Measurements from ENCODE around the gene UBALD1. TPM values are rescaled to one million over a fixed set of nuclear protein-coding genes. Genes with fewer than 3 reads are reported as not detected.

Gene UBALD1
- total RNA-seq, 1 experiment from 2014 or later, result 24.6 TPM

DNA sequence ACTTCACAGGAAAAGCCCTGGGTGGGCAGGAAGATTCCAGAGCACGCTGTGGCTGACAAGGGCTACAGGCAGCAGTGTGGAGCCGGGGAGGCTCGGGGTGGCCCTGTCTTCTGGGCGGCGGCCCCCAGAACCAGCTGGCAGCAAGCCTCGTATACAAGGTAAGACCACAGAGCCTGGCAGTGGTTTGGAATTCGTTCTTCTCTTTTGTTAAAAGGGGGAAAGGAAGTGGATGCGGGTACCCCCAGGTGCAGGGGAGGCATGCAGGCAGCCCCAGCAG, 6.0 kb downstream of the UBALD1 start:
- Histone ChIP-seq H3K79me2 (ENCODE audit: low read length) (peaks cover 33% of the 10 kb centered on the region), H3K9me2 (replicated peaks; ENCODE audit: low read length) (no peaks in the 10 kb centered on the region), H4K20me1 (ENCODE audit: low read length) (peaks cover 11% of the 10 kb centered on the region), H3K27ac (ENCODE audit: low read length) (no peak overlapping the region), H2AFZ (ENCODE audit: low read length) (no peak overlapping the region), H3K4me2 (ENCODE audit: low read length) (no peak overlapping the region), H3K4me3 (ENCODE audit: low read length) (no peak overlapping the region), H3F3A (ENCODE audit: low read length, unreplicated experiment) (no peaks in the 10 kb centered on the region), H3K9ac (ENCODE audit: low read length) (no peak overlapping the region), H3K36me3 (ENCODE audit: low read depth, low read length) (no peaks in the 10 kb centered on the region; the same call in 1 of the 2 replicates), H3K9me3 (ENCODE audit: low read length) (no peaks in the 10 kb centered on the region), H3K4me1 (ENCODE audit: insufficient read depth, low read length) (peaks cover 15% of the 10 kb centered on the region), H3K27me3 (ENCODE audit: low read length) (no peaks in the 10 kb centered on the region)
- CTCF ChIA-PET, result no interaction called here
- ATAC-seq (no peak), DNase-seq (no peak)
- TF ChIP-seq EZH2 (IDR thresholded peaks at IDR 0.05; ENCODE audit: low read length, unreplicated experiment), result no peak
- no peak for TF ChIP-seq CTCF (conservative IDR thresholded peaks at IDR 0.05; ENCODE audit: low read depth, low read length)
- no peak for TF ChIP-seq EZH2phosphoT487 (IDR thresholded peaks at IDR 0.05; ENCODE audit: borderline replicate concordance, low read length)
- intact Hi-C loops (cut with micrococcal nuclease), result no loop called here
- no TSS peak for BruUV-seq (replicated peaks)
- POLR2A ChIA-PET (ENCODE audit: unreplicated experiment), result no interaction called here

DNA sequence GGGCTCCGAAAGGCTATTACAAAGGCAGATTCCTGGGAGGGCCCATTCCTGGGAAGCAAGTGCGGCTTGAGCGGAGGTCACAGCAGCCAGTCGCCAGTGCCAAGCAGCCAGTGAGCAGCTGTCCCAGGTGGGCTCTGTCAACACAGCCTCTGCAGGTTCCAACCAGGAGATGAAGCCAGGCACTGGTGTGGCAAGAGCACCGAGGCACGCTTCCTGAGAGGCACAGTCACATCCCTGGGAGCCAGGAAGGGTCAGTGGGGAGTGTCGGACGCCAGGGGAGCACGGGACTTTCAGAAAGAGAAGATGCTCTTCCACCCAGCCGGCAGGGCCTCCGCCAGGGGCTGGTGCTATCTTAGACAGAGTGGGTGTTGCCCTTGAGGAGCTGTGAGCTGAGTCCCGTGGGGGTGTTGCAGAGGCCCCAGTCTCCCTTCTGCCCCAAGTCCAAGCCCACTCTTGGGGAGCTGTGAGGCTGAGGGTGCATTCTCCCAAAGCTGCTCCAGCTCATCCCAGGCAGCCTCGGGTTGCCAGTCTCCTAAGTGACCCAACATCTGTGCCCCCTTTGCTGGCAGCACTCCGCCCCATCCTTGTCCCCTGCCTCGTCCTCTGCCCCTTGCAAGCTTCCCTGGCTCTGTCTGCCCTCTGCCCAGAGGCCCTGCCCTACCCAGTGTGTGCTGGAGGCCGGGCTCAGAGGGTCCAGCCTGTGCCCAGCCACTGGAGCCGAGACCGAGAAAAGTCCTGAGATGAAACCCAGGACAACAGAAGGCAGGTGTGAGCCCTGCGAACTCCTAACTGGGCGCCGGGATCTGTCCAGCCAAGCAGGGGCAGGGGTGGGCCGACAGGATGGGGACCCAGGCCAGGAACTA, 6.6 kb downstream of the UBALD1 start:
- Histone ChIP-seq H2AFZ (ENCODE audit: low read length) (no peak overlapping the region), H3K4me2 (ENCODE audit: low read length) (no peak overlapping the region), H3K27ac (ENCODE audit: low read length) (no peak overlapping the region), H3K4me3 (ENCODE audit: low read length) (no peak overlapping the region), H4K20me1 (ENCODE audit: low read length) (peaks cover 6% of the 10 kb centered on the region; the same call in 1 of the 2 replicates), H3K9ac (ENCODE audit: low read length) (no peak overlapping the region), H3K9me3 (ENCODE audit: low read length) (no peaks in the 10 kb centered on the region), H3K4me1 (ENCODE audit: insufficient read depth, low read length) (peaks cover 12% of the 10 kb centered on the region), H3K79me2 (ENCODE audit: low read length) (peaks cover 27% of the 10 kb centered on the region), H3K36me3 (ENCODE audit: low read depth, low read length) (no peaks in the 10 kb centered on the region; the same call in 1 of the 2 replicates), H3K9me2 (replicated peaks; ENCODE audit: low read length) (no peaks in the 10 kb centered on the region), H3K27me3 (ENCODE audit: low read length) (no peaks in the 10 kb centered on the region), H3F3A (ENCODE audit: low read length, unreplicated experiment) (no peaks in the 10 kb centered on the region)
- no peak for TF ChIP-seq EZH2phosphoT487 (IDR thresholded peaks at IDR 0.05; ENCODE audit: borderline replicate concordance, low read length)
- no peak for TF ChIP-seq EZH2 (IDR thresholded peaks at IDR 0.05; ENCODE audit: low read length, unreplicated experiment)
- TF ChIP-seq CTCF (conservative IDR thresholded peaks at IDR 0.05; ENCODE audit: low read depth, low read length), result no peak
- BruUV-seq (replicated peaks), result no TSS peak
- CTCF ChIA-PET, result interaction anchor here (0.6 kb wide), 1 partner anchor 91 kb away, joined by 3 read pairs; no protein-coding TSS in a partner anchor
- intact Hi-C loops (cut with micrococcal nuclease), result no loop called here
- ATAC-seq (no peak), DNase-seq (no peak)
- POLR2A ChIA-PET (ENCODE audit: unreplicated experiment), result no interaction called here

- no TSS peak for BruUV-seq (replicated peaks)
- peak; percentile 51 for DNase-seq
- Histone ChIP-seq H3K79me2 (ENCODE audit: low read length) (peaks cover 10% of the 10 kb centered on the region), H3K36me3 (ENCODE audit: low read depth, low read length) (no peaks in the 10 kb centered on the region; the same call in 1 of the 2 replicates), H3K9me2 (replicated peaks; ENCODE audit: low read length) (no peaks in the 10 kb centered on the region), H3K27me3 (ENCODE audit: low read length) (no peaks in the 10 kb centered on the region), H2AFZ (ENCODE audit: low read length) (no peak overlapping the region), H3K4me3 (ENCODE audit: low read length) (no peak overlapping the region), H3F3A (ENCODE audit: low read length, unreplicated experiment) (no peaks in the 10 kb centered on the region), H3K27ac (ENCODE audit: low read length) (no peak overlapping the region), H3K9me3 (ENCODE audit: low read length) (no peaks in the 10 kb centered on the region), H3K4me2 (ENCODE audit: low read length) (no peak overlapping the region), H4K20me1 (ENCODE audit: low read length) (no peaks in the 10 kb centered on the region), H3K4me1 (ENCODE audit: insufficient read depth, low read length) (0 out of 2 replicates have a peak, but pooled peaks cover 4% of the 10 kb centered on the region), H3K9ac (ENCODE audit: low read length) (no peak overlapping the region)
- intact Hi-C loops (cut with micrococcal nuclease), result no loop called here
- CTCF ChIA-PET, result no interaction called here
- no peak for ATAC-seq
- POLR2A ChIA-PET (ENCODE audit: unreplicated experiment), result no interaction called here
- no peak for TF ChIP-seq EZH2 (IDR thresholded peaks at IDR 0.05; ENCODE audit: low read length, unreplicated experiment)
- no peak for TF ChIP-seq CTCF (conservative IDR thresholded peaks at IDR 0.05; ENCODE audit: low read depth, low read length)
- no peak for TF ChIP-seq EZH2phosphoT487 (IDR thresholded peaks at IDR 0.05; ENCODE audit: borderline replicate concordance, low read length)
Observed at GRCh38 chr16:4606354-4606753, 8.3 kb downstream of the UBALD1 start.
